ENCODE results near the gene SPATA13.

SPATA13 gene

DNA sequence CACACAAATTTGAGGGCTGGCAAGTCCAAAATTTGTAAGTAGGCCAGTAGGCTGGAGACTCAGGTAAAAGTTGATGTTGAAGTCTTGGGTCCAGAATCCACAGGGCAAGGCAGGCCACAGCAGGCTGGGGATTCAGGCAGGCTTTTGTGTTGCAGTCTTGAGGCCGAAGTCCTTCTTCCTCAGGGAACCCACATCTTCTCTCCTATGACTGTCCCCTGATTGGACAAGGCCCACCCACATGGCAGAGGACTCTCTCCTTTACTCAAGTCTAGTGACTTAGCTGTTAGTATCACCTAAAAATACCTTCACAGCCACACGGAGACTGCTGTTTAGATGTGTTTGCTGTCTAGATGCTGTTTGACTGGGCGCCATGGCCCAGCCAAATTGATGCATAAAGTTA lies 9.9 kb upstream of the SPATA13 start:
- H3K4me2 ChIP-seq: no peak overlapping the region
- no peaks in the 10 kb centered on the region for H3K36me3 ChIP-seq (ENCODE audit: insufficient read depth)
- H3K27ac ChIP-seq: no peak overlapping the region
- H3K9ac ChIP-seq: no peak overlapping the region
- no peaks in the 10 kb centered on the region for H4K20me1 ChIP-seq (ENCODE audit: insufficient read depth)
- H3K4me3 ChIP-seq (IDR thresholded peaks at IDR 0.05; ENCODE audit: insufficient read depth, low read depth, low read length): no peak overlapping the region
- H2AFZ ChIP-seq (ENCODE audit: low read depth): no peak overlapping the region
- H3K4me1 ChIP-seq (ENCODE audit: low read depth, poor library complexity, severe bottlenecking): no peaks in the 10 kb centered on the region
- H3K79me2 ChIP-seq (ENCODE audit: insufficient read depth, low read depth): no peaks in the 10 kb centered on the region
- TF ChIP-seq, protein P1, sequence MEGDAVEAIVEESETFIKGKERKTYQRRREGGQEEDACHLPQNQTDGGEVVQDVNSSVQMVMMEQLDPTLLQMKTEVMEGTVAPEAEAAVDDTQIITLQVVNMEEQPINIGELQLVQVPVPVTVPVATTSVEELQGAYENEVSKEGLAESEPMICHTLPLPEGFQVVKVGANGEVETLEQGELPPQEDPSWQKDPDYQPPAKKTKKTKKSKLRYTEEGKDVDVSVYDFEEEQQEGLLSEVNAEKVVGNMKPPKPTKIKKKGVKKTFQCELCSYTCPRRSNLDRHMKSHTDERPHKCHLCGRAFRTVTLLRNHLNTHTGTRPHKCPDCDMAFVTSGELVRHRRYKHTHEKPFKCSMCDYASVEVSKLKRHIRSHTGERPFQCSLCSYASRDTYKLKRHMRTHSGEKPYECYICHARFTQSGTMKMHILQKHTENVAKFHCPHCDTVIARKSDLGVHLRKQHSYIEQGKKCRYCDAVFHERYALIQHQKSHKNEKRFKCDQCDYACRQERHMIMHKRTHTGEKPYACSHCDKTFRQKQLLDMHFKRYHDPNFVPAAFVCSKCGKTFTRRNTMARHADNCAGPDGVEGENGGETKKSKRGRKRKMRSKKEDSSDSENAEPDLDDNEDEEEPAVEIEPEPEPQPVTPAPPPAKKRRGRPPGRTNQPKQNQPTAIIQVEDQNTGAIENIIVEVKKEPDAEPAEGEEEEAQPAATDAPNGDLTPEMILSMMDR (conservative IDR thresholded peaks at IDR 0.05; ENCODE audit: low read depth, low read length): no peak
- H3K27me3 ChIP-seq (ENCODE audit: insufficient read depth, low read depth): no peaks in the 10 kb centered on the region

DNA sequence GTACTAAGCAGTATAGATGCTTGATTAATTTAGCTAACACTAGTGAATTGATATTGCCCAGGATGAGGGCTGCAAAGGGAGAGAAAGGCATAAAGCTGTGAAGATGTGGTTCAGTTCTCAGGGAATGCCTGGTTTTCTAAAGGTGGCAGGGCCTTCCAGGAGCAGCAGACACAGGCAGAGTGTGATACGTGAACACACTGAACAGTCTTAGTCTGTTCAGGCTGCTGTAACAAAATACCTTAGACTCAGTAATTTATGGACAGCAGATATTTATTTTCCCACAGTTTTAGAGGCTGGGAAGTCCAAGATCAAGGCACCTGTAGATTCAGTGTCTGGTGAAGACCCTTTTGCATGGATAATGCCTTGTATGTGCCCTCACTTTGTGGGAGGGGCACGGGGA lies 8.7 kb upstream of the SPATA13 start:
- Histone ChIP-seq H3K9ac (no peak overlapping the region), H3K79me2 (ENCODE audit: insufficient read depth, low read depth) (no peaks in the 10 kb centered on the region), H4K20me1 (ENCODE audit: insufficient read depth) (no peaks in the 10 kb centered on the region), H3K4me2 (no peak overlapping the region), H3K27me3 (ENCODE audit: insufficient read depth, low read depth) (no peaks in the 10 kb centered on the region), H3K4me1 (ENCODE audit: low read depth, poor library complexity, severe bottlenecking) (no peaks in the 10 kb centered on the region), H3K36me3 (ENCODE audit: insufficient read depth) (no peaks in the 10 kb centered on the region), H3K4me3 (IDR thresholded peaks at IDR 0.05; ENCODE audit: insufficient read depth, low read depth, low read length) (no peak overlapping the region), H3K27ac (no peak overlapping the region), H2AFZ (ENCODE audit: low read depth) (no peak overlapping the region)
- TF ChIP-seq, protein P1 (conservative IDR thresholded peaks at IDR 0.05; ENCODE audit: low read depth, low read length): no peak

DNA sequence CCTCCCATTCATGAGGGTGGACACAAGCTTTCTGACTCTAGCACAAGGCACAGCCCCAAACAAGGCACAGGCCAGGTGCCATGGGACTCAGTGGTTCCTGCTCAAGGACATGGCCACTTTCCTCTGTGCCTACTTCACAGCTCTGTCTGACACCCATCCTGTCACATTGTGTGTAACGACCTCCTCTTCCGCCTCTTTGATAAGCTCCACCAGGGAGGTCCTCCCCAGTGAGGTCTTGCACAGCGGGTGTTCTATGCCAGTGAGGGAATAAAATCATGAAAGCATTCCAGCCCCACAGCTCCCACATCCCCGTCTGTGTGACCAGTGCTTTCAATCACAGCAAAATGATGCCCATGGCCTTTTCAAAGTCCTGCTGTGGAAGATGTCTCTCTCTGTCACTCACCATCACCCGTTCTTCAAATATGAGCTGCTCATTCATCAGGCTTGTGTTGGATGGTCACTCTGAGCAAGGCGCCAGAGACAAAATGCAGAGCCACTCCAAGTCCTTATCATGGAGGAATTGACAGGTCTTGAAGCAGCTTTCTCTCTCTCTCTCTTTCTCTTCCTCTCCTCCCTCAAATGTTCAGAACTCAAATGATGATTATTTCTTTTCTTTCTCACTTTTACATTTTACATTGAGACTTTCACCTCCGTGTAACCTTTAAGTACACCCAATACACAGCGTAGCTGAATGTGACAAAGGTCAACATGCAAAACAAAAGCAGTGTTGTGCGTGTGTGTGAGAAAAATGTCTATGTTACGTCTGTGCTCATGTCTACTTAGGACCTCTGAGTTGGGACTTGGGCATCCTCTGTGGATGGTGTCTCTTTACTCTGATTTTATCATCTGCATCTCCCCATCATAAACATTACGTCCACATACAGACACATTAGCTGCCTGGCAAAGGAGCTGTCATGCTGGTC lies 8.0 kb upstream of the SPATA13 start:
- Histone ChIP-seq H3K4me3 (IDR thresholded peaks at IDR 0.05; ENCODE audit: insufficient read depth, low read depth, low read length) (no peak overlapping the region), H3K27me3 (ENCODE audit: insufficient read depth, low read depth) (no peaks in the 10 kb centered on the region), H3K36me3 (ENCODE audit: insufficient read depth) (no peaks in the 10 kb centered on the region), H3K9ac (no peak overlapping the region), H3K4me1 (ENCODE audit: low read depth, poor library complexity, severe bottlenecking) (no peaks in the 10 kb centered on the region), H3K79me2 (ENCODE audit: insufficient read depth, low read depth) (no peaks in the 10 kb centered on the region), H2AFZ (ENCODE audit: low read depth) (no peak overlapping the region), H3K27ac (no peak overlapping the region), H4K20me1 (ENCODE audit: insufficient read depth) (no peaks in the 10 kb centered on the region), H3K4me2 (no peak overlapping the region)
- TF ChIP-seq, protein P1 (conservative IDR thresholded peaks at IDR 0.05; ENCODE audit: low read depth, low read length): no peak

DNA sequence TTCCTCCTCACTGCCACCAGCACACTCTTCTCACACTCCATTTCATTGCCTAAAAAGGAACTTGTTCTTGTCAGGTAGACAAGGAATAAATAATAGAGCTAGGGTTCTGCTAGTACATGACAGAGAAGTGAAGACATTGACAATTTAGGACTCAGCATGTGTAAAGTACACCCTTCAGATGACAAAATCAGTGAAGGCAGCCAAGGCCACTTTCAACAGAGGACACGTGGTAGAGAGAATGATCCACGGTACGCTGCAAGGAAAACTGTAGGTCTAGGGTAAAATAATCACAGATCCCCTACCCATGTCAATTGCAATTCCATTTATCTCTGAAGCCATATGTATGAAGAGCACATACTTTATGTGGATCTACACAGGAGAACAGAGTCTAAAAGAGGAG lies 7.2 kb upstream of the SPATA13 start:
- no peaks in the 10 kb centered on the region for H4K20me1 ChIP-seq (ENCODE audit: insufficient read depth)
- TF ChIP-seq, protein P1 (conservative IDR thresholded peaks at IDR 0.05; ENCODE audit: low read depth, low read length): no peak
- no peaks in the 10 kb centered on the region for H3K79me2 ChIP-seq (ENCODE audit: insufficient read depth, low read depth)
- no peaks in the 10 kb centered on the region for H3K27me3 ChIP-seq (ENCODE audit: insufficient read depth, low read depth)
- H3K4me2 ChIP-seq: no peak overlapping the region
- H3K4me3 ChIP-seq (IDR thresholded peaks at IDR 0.05; ENCODE audit: insufficient read depth, low read depth, low read length): no peak overlapping the region
- no peak overlapping the region for H3K27ac ChIP-seq
- H3K9ac ChIP-seq: no peak overlapping the region
- H3K4me1 ChIP-seq (ENCODE audit: low read depth, poor library complexity, severe bottlenecking): no peaks in the 10 kb centered on the region
- H3K36me3 ChIP-seq (ENCODE audit: insufficient read depth): no peaks in the 10 kb centered on the region
- no peak overlapping the region for H2AFZ ChIP-seq (ENCODE audit: low read depth)

Measured in KMS-11 (cell line).